Neutrophil (primary cell): ENCODE data around the gene EIF5.

Experiments
- H3K27ac ChIP-seq: fragments of 200-600 bp; sonication (generic); 2 replicates; pipeline ENCODE4 v1.5.1; 2016; ENCODE audit warnings: mild to moderate bottlenecking, moderate library complexity
- H3K27me3 ChIP-seq: fragments of 200-600 bp; sonication (generic); 2 replicates; pipeline ENCODE4 v1.6.0; 2016; ENCODE audit warnings: mild to moderate bottlenecking
- H3K36me3 ChIP-seq: fragments of 200-600 bp; sonication (generic); 2 replicates; pipeline ENCODE4 v1.5.1; 2017
- H3K4me1 ChIP-seq, 2 experiments: fragments of 200-600 bp in 1 of 2; sonication (generic) in 1 of 2; 1 replicate in 1 of 2; 2 replicates in 1 of 2; pipeline versions ENCODE4 v1.5.1 to v1.6.1; 2013 to 2016; ENCODE audit warnings: low read depth in 1 of 2, low read length in 1 of 2, mild to moderate bottlenecking in 1 of 2, moderate library complexity in 1 of 2; ENCODE audit not compliant: control insufficient read depth in 1 of 2, insufficient read depth in 1 of 2
- H3K4me3 ChIP-seq, 2 experiments: fragments of 200-600 bp in 1 of 2; sonication (generic) in 1 of 2; 1 replicate in 1 of 2; 2 replicates in 1 of 2; pipeline ENCODE4 v1.5.1; 2013 to 2016; ENCODE audit warnings: low read depth in 1 of 2, low read length in 1 of 2, mild to moderate bottlenecking in 1 of 2, moderate library complexity in 1 of 2
- H3K9me3 ChIP-seq: fragments of 200-600 bp; sonication (generic); 2 replicates; pipeline ENCODE4 v1.5.1; 2016
- TF ChIP-seq, protein P1 (sequence below): fragments of 200-600 bp; sonication (generic); IDR thresholded peaks from 2 replicates; pipeline ENCODE4 v1.5.1; 2016; ENCODE audit warnings: antibody characterized with exemption

The EIF5 gene

DNA sequence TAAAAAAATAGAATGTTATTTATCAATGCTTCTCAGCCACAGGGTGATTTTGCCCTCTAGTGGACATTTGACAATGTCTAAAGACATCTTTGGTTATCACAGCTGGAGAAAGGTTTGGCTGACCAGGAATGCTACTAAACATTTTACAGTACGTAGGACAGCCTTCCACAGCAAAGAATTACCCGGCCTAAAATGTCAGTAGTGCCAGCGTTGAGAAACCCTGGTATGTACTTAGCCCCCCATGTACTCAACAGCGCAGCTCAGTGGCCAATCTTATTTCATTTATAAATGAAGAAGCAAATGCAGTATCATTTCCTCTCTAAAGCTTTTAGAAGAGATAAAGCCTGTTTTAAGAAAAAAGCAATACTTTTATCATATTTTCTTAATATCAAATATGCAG lies 57.0 kb downstream of the EIF5 start:
- Histone ChIP-seq H3K4me3 (peak overlapping the region in 1 of 2 experiments; percentile 11), H3K27ac (peak overlapping the region; percentile 60), H3K27me3 (no peaks in the 10 kb centered on the region), H3K9me3 (no peaks in the 10 kb centered on the region), H3K4me1 (peaks cover 79 to 80% of the 10 kb centered on the region in 2 experiments), H3K36me3 (no peaks in the 10 kb centered on the region)
- TF ChIP-seq, protein P1, sequence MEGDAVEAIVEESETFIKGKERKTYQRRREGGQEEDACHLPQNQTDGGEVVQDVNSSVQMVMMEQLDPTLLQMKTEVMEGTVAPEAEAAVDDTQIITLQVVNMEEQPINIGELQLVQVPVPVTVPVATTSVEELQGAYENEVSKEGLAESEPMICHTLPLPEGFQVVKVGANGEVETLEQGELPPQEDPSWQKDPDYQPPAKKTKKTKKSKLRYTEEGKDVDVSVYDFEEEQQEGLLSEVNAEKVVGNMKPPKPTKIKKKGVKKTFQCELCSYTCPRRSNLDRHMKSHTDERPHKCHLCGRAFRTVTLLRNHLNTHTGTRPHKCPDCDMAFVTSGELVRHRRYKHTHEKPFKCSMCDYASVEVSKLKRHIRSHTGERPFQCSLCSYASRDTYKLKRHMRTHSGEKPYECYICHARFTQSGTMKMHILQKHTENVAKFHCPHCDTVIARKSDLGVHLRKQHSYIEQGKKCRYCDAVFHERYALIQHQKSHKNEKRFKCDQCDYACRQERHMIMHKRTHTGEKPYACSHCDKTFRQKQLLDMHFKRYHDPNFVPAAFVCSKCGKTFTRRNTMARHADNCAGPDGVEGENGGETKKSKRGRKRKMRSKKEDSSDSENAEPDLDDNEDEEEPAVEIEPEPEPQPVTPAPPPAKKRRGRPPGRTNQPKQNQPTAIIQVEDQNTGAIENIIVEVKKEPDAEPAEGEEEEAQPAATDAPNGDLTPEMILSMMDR = peak; percentile 64

DNA sequence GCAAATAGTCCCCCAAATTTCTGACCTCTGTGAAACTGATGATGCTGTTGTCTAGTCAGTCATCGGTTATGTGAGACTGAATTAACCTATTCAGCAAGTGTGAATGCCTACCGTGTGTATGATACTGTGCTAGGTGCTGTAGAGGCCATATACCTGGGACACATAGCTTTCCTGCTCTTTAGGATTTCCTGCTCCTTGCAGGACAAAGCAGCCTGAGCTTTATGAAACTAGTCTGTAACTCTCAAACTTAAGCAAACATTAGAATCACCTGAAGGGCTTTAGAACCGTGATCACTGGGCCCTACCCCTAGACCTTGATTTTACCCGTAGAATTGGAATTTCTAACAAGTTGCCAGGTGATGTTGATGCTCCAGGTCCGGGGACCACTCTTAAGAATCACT lies 58.1 kb downstream of the EIF5 start:
- Histone ChIP-seq H3K27me3 (no peaks in the 10 kb centered on the region), H3K4me1 (peaks cover 76 to 79% of the 10 kb centered on the region in 2 experiments), H3K36me3 (no peaks in the 10 kb centered on the region), H3K4me3 (no peak overlapping the region), H3K27ac (peak overlapping the region; percentile 35), H3K9me3 (no peaks in the 10 kb centered on the region)
- TF ChIP-seq, protein P1 = no peak

DNA sequence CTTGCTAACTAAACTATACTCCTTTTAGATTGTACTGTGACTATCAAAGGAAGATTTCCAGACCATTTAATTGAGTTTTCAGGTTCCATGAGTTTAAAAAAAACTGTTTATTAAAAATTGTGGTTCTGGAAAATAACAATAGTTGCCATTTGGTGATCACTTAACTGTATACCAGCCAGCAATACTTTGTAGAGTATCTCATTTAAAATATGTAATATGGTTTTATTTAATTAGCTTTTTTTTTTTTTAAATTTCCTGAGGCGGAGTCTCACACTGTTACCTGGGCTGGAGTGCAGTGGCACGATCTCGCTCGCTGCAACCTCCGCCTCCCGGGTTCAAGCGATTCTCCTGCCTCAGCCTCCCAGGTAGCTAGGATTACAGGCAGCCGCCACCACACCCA lies 58.5 kb downstream of the EIF5 start:
- peak overlapping the region; percentile 35 for H3K27ac ChIP-seq
- TF ChIP-seq, protein P1 = no peak
- no peak overlapping the region for H3K4me3 ChIP-seq
- no peaks in the 10 kb centered on the region for H3K9me3 ChIP-seq
- H3K27me3 ChIP-seq = no peaks in the 10 kb centered on the region
- H3K4me1 ChIP-seq = peaks cover 72 to 74% of the 10 kb centered on the region in 2 experiments
- H3K36me3 ChIP-seq = no peaks in the 10 kb centered on the region

DNA sequence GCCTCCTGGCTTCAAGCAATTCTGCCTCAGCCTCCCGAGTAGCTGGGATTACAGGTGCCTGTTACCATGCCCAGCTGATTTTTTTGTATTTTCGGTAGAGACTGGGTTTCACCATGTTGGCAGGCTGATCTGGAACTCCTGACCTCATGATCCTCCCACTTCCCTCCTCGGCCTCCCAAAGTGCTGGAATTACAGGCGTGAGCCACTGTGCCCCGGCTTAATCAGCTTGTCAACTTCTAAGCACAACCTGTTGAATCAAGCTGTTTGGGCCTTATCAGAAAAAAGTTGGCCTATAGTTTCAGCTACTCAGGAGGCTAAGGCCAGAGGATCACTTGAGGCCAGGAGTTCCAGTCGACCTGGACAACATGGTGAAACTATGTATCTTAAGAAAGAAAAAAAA lies 59.0 kb downstream of the EIF5 start:
- Histone ChIP-seq H3K27me3 (no peaks in the 10 kb centered on the region), H3K4me1 (peaks cover 69 to 73% of the 10 kb centered on the region in 2 experiments), H3K27ac (peak overlapping the region; percentile 4), H3K4me3 (no peak overlapping the region), H3K36me3 (no peaks in the 10 kb centered on the region), H3K9me3 (no peaks in the 10 kb centered on the region)
- TF ChIP-seq, protein P1 = no peak

DNA sequence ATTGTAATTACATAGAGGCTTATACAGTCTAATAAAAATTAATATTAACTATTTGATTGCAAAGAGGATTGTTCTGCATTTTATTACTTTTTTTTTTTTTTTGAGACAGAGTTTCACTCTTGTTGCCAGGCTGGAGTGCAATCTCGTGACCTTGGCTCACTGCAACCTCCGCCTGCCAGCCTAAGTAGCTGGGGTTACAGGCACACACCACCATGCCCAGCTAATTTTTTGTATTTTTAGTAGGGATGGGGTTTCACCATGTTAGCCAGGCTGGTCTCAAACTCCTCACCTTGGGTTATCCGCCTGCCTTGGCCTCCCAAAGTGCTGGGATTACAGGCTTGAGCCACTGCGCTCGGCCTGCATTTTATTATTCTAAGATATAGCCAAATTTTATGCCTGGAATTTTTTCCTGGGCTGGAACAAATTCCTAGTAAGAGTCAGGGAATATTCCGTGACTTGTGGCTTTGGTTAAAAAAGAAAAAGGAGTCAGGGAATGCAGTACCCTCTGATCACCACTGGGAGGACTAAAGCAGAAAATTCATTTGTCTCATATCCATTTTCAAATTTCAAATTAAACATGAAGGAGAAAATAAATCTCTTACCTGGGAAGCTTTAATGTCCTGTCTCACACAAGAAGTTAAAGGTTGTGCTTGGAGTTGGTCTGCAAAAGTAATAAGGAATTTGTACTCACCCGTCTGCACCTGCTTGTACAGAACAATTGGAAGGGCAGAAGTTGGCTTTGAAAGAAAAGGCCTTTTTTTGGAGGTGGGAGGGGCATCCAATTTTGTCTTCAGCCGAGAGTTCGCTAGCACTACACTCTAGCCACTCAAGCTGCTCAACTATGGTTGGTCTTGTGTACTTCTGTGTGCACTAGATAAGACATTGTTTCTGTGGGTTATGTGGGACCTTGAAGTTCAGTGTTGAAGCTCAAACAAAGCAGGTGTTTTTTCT lies 59.9 kb downstream of the EIF5 start:
- Histone ChIP-seq H3K27ac (peak overlapping the region; percentile 66), H3K4me1 (peaks cover 69 to 73% of the 10 kb centered on the region in 2 experiments), H3K4me3 (peak overlapping the region in 1 of 2 experiments; percentile 30), H3K27me3 (no peaks in the 10 kb centered on the region), H3K36me3 (no peaks in the 10 kb centered on the region), H3K9me3 (no peaks in the 10 kb centered on the region)
- TF ChIP-seq, protein P1 = peak; percentile 86
